ENCODE measurements around the gene MREG.

DNA sequence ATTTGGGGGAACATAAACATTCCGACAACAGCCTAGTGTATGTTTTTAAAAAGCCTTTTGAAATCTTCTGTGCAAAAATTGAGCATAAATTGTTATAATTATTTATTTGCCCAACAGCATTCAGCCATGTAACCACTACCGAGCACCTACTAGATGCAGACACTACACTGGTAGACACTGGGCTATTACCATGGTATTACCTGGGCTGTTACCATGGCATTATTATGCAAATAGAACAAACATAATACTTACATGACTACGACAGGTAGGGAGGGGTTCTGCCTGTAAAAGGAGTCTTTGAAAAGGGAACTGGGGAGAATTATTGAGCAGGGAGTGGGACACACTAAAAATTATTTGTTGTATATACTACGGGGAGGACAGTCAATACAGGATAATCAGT is 116.4 kb downstream of the MREG start:
- TF ChIP-seq POLR2A (IDR thresholded peaks at IDR 0.05) (no peak), POLR2AphosphoS5 (IDR thresholded peaks at IDR 0.05) (no peak)
- TF ChIP-seq, protein P1, sequence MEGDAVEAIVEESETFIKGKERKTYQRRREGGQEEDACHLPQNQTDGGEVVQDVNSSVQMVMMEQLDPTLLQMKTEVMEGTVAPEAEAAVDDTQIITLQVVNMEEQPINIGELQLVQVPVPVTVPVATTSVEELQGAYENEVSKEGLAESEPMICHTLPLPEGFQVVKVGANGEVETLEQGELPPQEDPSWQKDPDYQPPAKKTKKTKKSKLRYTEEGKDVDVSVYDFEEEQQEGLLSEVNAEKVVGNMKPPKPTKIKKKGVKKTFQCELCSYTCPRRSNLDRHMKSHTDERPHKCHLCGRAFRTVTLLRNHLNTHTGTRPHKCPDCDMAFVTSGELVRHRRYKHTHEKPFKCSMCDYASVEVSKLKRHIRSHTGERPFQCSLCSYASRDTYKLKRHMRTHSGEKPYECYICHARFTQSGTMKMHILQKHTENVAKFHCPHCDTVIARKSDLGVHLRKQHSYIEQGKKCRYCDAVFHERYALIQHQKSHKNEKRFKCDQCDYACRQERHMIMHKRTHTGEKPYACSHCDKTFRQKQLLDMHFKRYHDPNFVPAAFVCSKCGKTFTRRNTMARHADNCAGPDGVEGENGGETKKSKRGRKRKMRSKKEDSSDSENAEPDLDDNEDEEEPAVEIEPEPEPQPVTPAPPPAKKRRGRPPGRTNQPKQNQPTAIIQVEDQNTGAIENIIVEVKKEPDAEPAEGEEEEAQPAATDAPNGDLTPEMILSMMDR (IDR thresholded peaks at IDR 0.05) = no peak
